NB4 (cell line): ENCODE data around the gene RANBP17.

ENCODE experiments used
- DNase-seq: peaks from one replicate; pipeline ENCODE4 v3.0.0; 2010; ENCODE audit warnings: low read depth
- H3K4me3 ChIP-seq: one replicate; pipeline ENCODE4 v1.5.1; 2011; ENCODE audit warnings: mild to moderate bottlenecking, low read depth, low read length, moderate library complexity
- MYC ChIP-seq: IDR thresholded peaks from 2 replicates; pipeline ENCODE4 v1.6.1; 2011; ENCODE audit warnings: low read depth, low read length
- POLR2A ChIP-seq: IDR thresholded peaks from 2 replicates; pipeline ENCODE4 v1.6.1; 2011; ENCODE audit warnings: mild to moderate bottlenecking; ENCODE audit not compliant: insufficient read length; ENCODE audit errors: extremely low read depth
- TF ChIP-seq, protein P1 (sequence below): IDR thresholded peaks from 2 replicates; pipeline ENCODE4 v1.6.1; 2011; ENCODE audit warnings: low read depth, low read length
- TF ChIP-seq, protein P2 (sequence below): IDR thresholded peaks from one replicate; pipeline ENCODE4 v1.5.1; 2012; ENCODE audit warnings: low read depth, low read length

RANBP17 gene

DNA sequence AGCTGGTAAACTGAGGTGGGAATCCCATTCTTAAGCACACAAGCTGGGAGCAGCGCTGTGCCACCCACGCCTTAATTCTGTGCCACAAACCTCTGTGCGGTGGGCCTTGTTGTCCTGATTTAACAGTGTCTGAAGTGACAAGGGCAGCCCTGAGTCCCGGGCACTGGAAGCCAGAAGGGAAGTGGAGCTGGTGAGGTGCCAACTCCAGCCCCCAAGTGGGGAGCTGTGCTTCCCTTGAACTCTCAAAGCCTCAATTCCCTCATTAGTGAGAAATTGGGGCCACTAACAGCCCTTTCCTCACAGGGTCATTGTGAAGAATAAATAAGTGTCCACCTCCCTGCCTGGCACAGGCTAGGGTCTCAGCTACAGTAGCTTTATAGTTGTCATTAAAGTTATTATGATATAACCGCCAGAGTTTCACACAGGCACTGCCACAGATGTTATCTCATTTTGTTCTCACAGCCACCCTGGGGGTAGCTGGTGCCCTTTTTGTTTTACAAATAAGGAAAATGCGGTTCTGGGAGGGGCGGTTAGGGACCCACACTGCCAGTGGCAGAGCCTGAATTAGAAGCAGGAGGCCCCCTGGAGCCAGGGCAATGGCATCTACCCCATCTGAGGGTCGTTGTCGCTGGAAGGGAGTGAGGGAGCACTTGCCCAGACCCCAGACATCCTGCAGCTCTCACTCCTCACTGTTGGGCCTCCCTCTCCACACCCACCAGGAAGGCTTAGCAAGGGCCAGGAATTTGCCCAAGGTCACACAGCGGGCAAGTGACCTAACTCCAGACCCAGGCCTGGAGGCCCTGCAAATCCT is 445.2 kb downstream of the RANBP17 start:
- H3K4me3 ChIP-seq: no peak overlapping the region
- TF ChIP-seq POLR2A (no peak), MYC (no peak)
- TF ChIP-seq, protein P1, sequence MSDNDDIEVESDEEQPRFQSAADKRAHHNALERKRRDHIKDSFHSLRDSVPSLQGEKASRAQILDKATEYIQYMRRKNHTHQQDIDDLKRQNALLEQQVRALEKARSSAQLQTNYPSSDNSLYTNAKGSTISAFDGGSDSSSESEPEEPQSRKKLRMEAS: no peak
- TF ChIP-seq, protein P2, sequence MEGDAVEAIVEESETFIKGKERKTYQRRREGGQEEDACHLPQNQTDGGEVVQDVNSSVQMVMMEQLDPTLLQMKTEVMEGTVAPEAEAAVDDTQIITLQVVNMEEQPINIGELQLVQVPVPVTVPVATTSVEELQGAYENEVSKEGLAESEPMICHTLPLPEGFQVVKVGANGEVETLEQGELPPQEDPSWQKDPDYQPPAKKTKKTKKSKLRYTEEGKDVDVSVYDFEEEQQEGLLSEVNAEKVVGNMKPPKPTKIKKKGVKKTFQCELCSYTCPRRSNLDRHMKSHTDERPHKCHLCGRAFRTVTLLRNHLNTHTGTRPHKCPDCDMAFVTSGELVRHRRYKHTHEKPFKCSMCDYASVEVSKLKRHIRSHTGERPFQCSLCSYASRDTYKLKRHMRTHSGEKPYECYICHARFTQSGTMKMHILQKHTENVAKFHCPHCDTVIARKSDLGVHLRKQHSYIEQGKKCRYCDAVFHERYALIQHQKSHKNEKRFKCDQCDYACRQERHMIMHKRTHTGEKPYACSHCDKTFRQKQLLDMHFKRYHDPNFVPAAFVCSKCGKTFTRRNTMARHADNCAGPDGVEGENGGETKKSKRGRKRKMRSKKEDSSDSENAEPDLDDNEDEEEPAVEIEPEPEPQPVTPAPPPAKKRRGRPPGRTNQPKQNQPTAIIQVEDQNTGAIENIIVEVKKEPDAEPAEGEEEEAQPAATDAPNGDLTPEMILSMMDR: no peak
- no peak for DNase-seq

DNA sequence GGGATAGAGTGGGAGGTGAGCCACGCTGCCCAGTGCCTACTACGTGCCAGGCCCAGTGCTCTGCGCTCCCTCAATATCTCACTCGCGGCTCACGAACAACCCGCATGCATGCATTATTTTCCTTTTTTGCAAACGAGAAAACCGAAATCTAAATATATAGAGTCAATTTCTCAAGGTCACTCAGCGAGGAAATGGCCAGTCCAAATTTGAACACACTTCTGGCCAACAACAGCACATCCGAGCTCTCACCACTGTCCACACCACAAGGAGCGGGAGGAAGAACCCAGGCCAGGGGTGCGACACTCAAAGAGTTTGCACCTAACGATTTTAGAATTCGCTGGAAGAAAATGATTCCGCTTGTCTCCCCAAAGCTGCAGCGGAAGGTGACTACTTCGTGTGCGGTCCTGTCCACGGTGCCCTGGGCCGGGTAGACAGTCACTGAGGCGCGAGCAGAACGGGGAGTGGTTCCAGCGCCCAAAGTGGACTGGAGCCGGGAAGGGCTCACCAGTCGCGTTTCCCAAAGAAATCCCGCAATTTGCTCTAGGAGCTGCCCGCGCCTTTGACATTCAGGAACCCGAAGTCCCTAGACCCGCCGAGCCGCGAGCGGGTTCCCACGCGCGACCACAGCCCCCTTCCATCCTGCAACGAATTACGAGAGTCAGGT is 446.1 kb downstream of the RANBP17 start:
- no peak for DNase-seq
- TF ChIP-seq, protein P2: no peak
- no peak for TF ChIP-seq POLR2A
- TF ChIP-seq MYC: no peak
- TF ChIP-seq, protein P1: no peak
- no peak overlapping the region for H3K4me3 ChIP-seq

DNA sequence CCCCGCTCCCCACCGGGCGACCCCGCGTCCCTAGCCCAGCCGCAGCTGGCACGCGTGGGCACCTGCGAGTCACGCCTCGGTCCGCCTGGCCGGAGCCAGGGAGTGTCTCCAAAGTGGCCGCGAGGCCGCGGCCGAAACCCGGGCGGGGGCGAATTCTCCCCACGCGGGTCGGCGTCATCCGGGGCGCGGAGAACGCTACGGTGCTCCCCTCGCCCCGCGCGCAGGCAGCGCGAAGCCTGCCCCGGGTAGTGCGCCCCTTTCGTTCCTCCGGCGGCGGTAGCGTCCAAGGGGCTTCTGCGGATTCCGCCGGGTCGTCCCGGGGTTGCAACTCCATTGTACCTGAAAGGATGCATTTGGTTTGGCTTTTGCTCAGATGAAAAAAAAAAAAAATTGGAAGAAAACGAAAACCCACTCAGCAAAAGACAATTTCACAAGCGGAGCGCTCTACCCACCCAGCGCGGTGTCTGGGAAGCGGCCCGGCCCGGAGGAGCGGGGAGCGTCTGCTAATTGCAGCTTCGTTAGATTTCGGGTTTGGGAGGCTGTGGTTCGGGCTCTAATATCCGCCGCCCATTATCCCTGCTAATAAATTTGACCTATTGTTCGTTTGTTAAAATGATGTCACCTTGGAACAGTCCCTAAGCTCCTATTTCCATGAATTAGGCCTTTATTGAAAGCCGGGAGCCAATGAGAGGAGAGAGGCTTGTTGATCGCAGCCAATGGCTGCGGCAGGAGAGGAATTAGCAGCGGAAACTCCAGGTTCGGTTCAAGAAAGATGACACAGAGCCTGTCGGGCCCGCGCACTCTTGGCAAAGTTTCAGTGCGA is 446.8 kb downstream of the RANBP17 start, which contains the start of gene TLX3:
Gene TLX3 (plus strand): TSS at position 796 of the 823 bp plus-strand sequence. CDS start 118 bp downstream, outside the sequence.
- no peak within 1 kb of the TSS for H3K4me3 ChIP-seq
- TF ChIP-seq, protein P2: no peak
- TF ChIP-seq POLR2A (no peak), MYC (no peak)
- TF ChIP-seq, protein P1: no peak
- DNase-seq: no peak

DNA sequence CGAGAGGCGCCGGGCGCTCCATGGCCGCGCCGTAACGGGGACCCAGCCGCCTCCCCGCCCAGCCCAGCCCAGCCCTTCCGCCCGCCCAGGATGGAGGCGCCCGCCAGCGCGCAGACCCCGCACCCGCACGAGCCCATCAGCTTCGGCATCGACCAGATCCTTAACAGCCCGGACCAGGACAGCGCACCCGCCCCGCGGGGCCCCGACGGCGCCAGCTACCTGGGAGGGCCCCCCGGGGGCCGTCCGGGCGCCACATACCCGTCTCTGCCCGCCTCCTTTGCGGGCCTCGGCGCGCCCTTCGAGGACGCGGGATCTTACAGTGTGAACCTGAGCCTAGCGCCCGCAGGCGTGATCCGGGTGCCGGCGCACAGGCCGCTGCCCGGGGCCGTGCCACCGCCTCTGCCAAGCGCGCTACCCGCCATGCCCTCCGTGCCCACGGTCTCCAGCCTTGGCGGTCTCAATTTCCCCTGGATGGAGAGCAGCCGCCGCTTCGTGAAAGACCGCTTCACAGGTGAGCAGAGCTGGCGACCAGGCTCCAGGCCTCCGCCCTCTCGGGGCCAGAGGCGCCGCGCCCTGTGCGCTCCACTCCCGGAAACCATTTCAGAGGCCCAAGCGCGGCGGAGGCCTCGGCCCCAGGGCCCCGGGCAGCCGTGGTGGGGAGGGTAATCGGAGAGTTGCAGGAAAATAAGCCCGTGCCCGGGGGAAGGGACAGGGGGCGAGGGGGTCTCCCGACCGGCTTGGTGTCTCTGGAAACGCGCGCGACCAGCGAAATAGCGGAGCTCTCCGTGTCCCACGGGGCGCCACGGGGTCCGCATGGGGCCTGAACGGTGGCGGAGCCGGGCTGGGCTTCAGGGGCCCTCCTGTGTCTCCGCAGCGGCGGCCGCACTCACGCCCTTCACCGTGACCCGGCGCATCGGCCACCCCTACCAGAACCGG is 447.7 kb downstream of the RANBP17 start:
- H3K4me3 ChIP-seq: no peak overlapping the region
- TF ChIP-seq, protein P2: no peak
- no peak for DNase-seq

DNA sequence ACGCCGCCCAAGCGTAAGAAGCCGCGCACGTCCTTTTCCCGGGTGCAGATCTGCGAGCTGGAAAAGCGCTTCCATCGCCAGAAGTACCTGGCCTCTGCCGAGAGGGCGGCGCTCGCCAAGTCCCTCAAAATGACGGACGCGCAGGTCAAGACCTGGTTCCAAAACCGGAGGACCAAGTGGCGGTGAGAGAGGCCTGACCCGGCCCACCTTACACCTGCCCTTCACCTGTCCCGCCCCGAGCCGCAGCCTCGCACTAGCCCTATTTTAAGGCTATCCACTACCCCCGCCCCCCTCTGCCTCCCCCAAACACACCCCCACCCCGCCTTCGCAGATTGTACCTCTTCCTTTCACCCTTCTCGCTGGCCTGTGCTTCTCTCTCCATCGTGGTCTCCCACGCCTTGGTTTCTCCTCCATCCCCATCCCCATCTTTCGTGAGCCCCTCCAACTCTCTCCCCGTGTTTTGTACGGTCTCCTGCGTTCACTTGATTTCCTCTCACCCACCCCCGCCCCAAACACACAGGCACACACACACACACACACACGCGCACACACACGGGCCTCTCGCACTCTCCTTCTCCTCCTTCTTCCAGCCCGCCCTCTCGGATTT is 448.5 kb downstream of the RANBP17 start:
- DNase-seq: no peak
- TF ChIP-seq POLR2A: no peak
- TF ChIP-seq, protein P1: no peak
- no peak for TF ChIP-seq MYC
- TF ChIP-seq, protein P2: no peak
- no peak overlapping the region for H3K4me3 ChIP-seq
